HG03159 (cell line): ENCODE measurements around the gene KCNH2.
"Not testable (repeated sequence)": the region's sequence is repeated elsewhere in the genome, so short reads cannot be mapped to it uniquely, and the experiment has no call there.

Experiments
- ATAC-seq: cut with Tn5 transposase; IDR thresholded peaks from one replicate; pipeline ENCODE4 v1.9.1; 2021; ENCODE audit warnings: mild to moderate bottlenecking, moderate library complexity; ENCODE audit not compliant: unreplicated experiment

KCNH2 gene

DNA sequence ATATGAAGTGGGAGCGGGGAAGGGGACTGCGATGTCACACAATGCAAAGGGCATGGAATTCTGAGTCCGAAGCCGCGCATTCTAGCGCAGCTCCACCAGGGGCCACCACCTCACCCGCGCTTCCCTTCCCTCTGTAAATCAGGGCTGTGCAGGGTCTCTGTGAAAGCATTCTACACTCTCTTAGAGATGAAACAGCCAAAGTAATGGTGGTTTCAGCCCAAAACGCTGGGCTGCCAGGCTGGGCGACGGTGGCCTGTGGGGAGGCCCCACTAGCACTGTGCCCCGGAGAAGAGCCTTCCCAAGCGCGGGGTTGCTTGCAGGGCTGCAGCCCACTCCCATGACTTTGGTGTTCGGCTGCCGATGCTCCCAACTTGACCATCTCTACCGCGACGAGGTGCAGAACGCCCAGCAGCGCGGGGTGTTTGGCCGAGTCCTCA lies 34.8 kb upstream of the KCNH2 start:
- no peak for ATAC-seq

DNA sequence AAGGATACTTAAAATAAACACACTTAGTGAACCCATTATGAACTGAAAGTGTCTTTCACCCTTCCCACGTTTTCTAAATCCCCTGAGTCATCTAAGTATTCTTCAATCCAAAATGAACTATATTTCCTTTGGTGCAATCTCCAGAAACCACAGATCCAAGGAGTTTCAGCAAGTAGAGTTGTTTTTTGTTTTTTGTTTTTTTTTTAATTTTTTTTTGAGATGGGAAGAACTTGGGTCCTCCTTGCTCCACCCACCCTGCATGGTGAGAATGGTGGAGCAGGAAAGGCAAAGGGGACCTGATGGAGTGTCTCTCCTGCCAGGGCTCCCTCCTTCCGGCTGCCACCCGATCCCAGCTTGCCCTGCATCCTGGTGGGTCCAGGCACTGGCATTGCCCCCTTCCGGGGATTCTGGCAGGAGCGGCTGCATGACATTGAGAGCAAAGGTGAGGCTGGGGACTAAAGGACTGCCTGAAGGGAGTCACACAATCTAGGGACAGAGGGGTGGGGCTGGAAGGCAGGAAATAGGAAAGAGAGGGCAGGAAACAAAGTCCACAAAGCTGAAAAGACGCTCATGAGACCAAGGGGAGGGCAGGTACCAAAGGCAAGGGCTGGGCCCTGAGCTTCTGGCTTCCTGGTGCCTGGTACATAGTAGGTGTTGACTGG lies 34.0 kb upstream of the KCNH2 start:
- no peak for ATAC-seq

DNA sequence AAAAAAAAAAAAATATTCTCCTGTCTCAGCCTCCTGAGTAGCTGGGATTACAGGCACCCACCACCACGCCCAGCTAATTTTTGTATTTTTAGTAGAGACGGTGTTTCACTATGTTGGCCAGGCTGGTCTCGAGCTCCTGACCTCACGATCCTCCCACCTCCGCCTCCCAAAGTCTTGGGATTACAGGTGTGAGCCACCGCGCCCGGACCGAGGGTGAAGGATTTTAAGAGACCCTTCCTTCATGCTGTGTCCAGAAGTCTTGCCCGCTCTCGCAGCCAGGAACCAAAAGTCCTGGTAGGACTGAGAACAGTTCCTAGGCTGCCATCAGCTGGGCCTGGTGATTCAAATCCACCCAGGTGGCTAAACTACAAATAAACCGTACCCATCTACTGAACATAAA lies 33.5 kb upstream of the KCNH2 start:
- not testable (repeated sequence) for ATAC-seq

DNA sequence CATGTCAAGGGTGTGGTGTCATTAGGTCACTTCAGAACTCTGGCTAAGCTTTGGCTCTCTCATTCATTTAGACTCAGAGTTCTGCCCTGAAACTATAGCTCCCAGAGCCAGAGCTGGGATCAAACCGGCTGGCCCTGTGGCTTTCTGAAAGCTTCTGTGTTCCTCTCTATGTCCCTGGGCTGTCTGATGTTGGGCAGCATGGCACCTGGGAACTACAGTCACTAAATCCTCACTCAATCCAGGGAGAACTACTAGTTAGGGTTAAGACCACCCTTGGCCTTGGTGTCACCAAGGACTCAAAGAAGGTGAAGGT lies 32.9 kb upstream of the KCNH2 start:
- ATAC-seq: no peak

DNA sequence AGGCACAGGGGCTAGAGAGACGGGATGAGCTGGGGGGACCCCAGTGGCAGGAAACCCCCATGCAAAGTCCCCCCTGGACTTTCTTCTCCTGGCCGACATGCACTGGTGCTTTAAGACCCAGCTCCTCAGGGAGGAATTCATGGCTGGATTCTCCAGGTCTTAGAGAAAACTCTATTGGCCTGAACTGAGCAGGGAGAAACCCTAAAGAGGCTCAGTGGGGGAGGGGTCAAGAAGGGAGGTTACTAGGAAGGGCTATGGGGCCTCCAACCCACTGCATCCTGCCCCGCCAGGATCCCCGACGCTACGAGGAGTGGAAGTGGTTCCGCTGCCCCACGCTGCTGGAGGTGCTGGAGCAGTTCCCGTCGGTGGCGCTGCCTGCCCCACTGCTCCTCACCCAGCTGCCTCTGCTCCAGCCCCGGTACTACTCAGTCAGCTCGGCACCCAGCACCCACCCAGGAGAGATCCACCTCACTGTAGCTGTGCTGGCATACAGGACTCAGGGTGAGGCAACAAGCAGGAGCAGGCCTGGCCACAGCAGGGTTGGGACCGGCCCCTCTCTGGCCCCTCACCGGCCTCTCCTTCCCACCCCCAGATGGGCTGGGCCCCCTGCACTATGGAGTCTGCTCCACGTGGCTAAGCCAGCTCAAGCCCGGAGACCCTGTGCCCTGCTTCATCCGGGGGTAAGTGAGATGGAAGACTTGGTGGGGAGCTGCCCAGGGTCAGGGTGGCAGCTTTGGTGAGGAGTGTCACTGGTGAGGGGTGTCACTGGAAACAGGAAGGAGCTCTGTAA lies 32.4 kb upstream of the KCNH2 start:
- ATAC-seq: no peak

DNA sequence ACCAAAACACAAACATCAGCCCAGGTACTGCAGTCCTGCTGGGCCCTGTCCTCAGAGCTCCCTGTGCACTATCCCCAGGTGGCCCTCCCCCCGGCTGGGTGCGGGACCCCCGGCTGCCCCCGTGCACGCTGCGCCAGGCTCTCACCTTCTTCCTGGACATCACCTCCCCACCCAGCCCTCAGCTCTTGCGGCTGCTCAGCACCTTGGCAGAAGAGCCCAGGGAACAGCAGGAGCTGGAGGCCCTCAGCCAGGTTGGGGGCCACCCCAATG lies 31.9 kb upstream of the KCNH2 start:
- ATAC-seq: no peak

DNA sequence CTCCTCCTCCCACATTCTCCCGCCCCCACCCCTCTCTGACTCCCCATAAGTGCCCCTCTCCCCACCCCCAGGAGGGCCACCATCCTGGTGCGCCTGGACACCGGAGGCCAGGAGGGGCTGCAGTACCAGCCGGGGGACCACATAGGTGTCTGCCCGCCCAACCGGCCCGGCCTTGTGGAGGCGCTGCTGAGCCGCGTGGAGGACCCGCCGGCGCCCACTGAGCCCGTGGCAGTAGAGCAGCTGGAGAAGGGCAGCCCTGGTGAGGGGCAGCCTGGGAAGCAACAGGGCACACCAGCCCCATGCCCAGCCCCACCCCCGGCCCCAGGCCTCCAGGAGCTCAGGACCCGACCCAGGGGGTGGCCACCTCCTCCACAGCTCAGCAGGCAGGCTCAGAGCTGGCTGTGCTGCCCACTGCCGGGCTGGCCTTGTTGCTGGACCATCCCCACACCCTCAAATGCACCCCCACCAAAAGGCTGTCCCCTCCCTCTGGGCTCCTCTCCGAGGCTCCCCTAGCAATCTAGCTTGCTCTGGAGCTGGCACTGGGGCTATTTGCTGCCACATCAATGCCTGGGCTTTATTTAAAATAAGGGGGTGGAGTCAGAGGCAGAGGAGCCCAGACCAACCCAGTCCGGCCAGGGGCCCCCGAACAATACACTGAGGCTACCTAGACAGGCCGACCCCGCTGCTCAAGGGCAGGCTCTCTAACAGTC lies 31.4 kb upstream of the KCNH2 start:
- no peak for ATAC-seq

DNA sequence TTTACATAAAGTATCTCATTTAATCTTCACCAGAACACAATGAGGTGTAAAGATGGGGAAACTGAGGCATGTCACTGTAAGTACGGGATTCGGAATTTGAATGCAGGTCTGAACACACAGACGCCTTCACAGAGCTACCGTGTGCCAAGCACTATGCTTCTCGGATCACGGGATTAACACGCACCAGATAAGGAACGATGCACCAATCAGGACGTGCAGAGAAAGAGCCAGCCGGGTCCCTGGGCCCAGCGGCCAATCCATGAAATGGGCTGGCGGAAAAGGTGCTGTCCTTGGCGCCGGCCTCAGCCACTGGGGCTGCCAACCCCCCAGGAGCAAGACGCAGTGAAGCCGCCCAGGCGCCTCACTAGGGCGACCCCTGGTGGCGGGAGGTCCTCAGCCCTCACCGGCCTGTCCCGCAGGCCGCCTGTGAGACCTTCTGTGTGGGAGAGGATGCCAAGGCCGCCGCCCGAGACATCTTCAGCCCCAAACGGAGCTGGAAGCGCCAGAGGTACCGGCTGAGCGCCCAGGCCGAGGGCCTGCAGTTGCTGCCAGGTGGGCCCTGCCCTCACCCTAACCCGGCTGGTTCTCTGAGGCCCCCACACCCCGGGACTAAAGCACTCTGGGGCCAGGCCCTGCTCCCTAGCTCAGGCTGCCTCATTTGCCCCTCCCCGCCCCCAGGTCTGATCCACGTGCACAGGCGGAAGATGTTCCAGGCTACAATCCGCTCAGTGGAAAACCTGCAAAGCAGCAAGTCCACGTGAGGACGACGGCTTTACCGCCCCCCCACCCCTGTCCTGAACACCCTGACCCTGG lies 30.6 kb upstream of the KCNH2 start:
- no peak for ATAC-seq

DNA sequence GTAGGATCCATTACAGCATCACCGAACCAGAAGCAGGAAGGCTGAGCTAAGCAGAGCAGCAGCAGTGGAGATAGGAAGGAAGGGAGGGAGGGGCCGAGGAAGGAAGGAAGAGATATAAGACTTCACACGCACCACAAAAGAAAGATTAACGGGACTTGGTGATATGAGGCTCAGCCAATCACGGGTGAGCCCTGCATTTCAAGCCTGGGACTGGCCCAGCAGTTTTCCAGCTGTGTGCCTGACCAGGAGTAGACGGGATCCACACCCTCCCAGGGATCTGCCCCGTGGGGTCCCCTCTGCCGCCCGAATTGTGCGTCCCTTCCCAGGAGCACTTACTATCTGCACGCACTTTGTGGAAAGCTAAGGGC lies 30.0 kb upstream of the KCNH2 start:
- no peak for ATAC-seq

DNA sequence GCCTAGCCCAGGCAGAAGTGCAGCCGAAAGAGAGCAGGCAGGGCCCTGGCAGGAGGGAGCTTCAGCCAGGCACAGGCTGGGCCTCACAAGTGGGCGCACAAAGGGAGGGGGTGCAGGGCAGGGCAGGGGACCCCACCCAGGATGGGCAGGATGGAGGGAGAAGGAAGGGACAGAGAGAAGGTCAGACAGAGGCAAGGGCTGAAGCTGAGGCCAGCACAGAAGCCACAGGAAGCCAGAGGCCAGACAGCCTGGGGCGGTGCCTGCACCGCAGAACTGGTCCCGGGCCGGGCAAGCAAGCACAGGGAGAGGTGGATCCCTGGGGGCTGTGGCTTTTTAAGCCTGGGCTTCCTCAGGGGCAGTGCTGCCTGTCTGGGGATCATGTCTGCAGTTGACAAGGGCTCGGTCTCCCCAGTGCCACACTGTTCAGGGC lies 29.4 kb upstream of the KCNH2 start:
- ATAC-seq: no peak

DNA sequence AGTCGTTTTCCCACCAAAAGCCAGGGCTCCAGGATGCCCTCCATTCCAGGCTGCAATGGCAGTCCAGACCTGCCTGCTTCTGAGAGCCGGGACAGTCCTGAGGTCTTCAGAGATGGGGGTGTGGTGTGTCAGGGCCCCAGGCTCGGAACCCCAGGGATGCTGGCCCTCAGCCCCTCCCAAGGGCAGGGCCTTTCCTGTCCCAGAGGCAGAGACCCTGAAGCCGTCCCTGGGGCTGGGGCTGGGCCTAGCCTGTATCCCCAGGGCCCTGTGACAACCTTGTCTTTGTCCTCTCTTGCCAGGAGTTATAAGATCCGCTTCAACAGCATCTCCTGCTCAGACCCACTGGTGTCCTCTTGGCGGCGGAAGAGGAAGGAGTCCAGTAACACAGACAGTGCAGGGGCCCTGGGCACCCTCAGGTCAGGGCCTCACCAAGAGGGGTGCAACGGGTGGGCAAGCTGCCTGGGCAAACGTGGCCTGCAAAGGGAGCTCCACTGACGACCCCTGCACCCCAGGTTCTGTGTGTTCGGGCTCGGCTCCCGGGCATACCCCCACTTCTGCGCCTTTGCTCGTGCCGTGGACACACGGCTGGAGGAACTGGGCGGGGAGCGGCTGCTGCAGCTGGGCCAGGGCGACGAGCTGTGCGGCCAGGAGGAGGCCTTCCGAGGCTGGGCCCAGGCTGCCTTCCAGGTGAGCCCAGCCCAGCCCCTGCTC lies 28.6 kb upstream of the KCNH2 start:
- no peak for ATAC-seq

DNA sequence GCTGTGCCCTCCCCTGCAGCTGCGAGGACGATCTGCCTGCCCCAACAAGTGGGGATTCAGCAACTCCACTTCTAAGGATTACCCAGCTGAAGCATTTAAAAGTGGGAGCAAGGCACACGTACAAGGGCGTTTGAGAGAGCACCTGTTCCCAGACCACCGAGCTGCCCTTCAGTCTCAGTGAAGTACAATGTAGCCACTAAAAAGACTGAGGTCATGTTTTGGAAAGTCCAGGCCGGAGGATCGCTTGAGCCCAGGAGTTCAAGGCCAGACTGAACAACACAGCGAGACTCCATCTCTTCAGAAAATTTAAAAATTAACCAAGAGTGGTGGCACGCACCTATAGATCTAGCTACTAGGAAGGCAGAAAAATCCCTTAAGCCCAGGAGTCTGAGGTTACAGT lies 27.4 kb upstream of the KCNH2 start:
- ATAC-seq: no peak

DNA sequence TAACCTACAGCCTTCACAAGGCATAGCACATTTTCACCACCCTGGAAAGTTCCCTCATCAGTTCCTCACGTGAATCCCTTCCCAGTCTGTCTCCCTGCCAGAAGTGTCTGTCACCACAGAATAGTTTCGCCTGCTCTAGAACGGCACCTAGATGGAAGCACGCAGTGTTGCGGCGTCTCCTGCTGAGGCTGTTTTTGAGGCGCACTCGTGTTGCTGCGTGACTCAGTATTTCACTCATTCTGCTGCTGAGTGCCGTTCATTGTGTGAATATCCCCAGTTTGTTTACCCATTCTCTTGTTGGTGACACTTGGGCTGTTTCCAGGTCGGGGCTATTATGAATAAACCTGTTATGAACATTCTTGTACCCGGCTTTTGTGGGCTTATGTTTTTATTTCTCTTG lies 25.5 kb upstream of the KCNH2 start:
- no peak for ATAC-seq

DNA sequence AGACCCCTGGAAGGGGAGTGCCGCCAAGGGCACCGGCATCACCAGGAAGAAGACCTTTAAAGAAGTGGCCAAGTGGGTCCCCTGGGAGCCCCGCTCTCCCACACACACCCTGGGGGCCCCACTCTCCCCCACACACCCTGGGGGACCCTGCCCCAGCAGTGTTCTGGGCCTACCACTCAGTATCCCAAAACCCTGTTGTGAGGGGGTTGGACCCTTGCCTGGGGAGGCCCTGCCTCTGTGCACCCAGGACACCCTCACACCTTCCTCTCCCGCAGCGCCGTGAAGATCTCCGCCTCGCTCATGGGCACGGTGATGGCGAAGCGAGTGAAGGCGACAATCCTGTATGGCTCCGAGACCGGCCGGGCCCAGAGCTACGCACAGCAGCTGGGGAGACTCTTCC lies 23.4 kb upstream of the KCNH2 start:
- ATAC-seq: no peak

DNA sequence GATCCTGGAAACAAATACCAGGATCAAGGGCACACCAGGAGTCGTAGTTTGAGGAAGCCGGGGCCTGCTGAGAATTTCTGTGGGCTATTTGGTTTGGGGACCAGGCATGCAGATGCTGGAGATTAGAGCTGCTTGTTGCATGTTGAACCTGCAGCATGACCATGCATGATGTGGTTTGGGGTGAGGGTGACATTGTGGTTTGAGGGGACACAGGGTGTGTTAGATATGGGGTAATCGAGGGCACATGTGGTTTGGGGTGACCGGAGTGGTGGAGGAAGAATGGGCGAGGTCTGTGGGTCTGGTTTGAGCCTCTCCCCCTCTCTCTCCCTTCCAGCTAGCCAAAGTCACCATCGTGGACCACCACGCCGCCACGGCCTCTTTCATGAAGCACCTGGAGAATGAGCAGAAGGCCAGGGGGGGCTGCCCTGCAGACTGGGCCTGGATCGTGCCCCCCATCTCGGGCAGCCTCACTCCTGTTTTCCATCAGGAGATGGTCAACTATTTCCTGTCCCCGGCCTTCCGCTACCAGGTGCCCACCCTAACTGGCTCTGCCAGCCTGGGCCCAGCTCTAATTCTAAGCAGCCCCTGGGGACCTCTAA lies 22.9 kb upstream of the KCNH2 start:
- ATAC-seq: no peak

DNA sequence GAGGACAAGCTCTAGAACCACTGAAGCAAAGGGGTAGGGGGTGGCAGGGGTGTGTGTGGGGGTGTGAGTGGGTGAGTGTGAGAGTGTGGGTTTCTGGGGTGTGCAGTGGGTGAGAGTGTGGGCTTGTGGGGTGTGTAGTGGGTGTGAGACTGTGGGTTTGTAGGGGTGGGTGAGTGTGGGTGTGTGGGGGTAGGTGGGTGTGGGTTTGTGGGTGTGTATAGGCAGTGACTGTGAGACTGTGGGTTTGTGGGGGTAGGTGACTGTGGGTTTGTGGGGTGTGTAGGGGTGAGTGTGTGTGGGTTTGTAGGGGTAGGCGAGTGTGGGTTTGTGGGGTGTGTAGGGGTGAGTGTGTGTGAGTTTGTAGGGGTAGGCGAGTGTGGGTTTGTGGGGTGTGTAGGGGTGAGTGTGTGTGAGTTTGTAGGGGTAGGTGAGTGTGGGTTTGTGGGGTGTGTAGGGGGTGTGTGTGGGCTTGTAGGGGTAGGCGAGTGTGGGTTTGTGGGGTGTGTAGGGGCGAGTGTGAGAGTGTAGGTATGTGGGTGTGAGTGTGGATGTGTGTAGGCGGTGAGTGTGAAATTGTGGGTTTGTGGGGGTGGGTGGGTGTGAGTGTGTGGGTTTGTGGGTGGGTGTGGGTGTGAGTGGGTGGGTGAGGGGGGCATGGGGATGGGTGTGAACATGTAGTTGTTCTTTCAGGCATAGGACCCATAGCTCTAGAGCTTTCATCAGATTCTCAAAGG lies 21.5 kb upstream of the KCNH2 start:
- no peak for ATAC-seq

DNA sequence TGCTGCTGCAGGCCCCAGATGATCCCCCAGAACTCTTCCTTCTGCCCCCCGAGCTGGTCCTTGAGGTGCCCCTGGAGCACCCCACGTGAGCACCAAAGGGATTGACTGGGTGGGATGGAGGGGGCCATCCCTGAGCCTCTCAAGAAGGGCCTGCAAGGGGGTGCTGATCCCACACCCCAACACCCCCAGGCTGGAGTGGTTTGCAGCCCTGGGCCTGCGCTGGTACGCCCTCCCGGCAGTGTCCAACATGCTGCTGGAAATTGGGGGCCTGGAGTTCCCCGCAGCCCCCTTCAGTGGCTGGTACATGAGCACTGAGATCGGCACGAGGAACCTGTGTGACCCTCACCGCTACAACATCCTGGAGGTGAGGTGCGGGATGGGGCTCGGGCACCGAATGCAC lies 20.9 kb upstream of the KCNH2 start:
- no peak for ATAC-seq

DNA sequence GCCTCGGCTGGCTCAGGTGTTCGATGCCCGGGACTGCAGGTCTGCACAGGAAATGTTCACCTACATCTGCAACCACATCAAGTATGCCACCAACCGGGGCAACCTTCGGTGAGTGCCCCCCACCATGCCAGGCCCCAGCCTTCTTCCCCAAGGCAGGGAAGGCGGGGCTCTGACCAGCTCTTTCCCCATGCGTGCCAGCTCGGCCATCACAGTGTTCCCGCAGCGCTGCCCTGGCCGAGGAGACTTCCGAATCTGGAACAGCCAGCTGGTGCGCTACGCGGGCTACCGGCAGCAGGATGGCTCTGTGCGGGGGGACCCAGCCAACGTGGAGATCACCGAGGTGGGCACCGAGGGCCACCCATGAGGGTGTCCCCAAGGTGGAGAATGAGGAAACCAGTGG lies 20.2 kb upstream of the KCNH2 start:
- no peak for ATAC-seq

DNA sequence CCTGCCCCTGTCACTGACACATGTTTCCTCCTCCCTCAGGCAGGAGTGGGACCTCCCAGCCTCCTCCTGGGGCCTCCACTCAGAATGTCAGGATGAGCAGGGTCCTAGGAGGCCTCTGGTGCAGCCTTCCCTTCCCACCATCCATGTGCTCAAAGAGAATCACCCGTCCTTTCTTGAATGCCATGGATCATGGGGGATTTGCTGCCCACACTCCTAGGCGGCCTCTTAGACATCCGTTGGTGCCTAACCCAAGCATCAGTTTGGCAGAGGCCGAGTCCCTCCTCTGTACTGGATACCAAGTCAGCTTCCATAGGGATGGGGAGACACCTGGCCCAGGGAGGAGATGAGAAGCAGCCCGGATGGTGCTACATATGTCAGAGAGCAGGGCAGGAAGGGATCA lies 19.7 kb upstream of the KCNH2 start:
- no peak for ATAC-seq

DNA sequence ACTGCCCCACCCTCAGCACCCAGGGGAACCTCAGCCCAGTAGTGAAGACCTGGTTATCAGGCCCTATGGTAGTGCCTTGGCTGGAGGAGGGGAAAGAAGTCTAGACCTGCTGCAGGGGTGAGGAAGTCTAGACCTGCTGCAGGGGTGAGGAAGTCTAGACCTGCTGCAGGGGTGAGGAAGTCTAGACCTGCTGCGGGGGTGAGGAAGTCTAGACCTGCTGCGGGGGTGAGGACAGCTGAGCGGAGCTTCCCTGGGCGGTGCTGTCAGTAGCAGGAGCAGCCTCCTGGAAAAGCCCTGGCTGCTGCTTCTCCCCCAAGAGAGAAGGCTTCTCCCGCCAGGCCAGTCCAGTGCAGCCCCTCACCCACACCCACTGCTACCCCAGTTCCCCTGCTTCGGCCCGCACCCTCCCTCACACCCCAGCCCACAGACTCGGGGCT lies 19.0 kb upstream of the KCNH2 start:
- ATAC-seq: no peak
